CD4-positive, alpha-beta T cell treated with Interferon gamma for 1 hour (primary cell): ENCODE results near the gene NRXN3.

Source experiments
- DNase-seq: peaks from one replicate; pipeline ENCODE4 v3.0.0-alpha.2; 2020

Gene NRXN3

GRCh38 chr14:79822034-79822433, 1651.9 kb downstream of the NRXN3 start:
- DNase-seq: no peak

- no peak for DNase-seq
Observed at GRCh38 chr14:79825046-79825521, 1654.9 kb downstream of the NRXN3 start.

GRCh38 chr14:79826362-79826761, 1656.2 kb downstream of the NRXN3 start:
- DNase-seq: no peak

GRCh38 chr14:79829405-79830166, 1659.4 kb downstream of the NRXN3 start:
- no peak for DNase-seq

GRCh38 chr14:79831195-79831892, 1661.2 kb downstream of the NRXN3 start:
- no peak for DNase-seq

GRCh38 chr14:79833781-79834180, 1663.6 kb downstream of the NRXN3 start:
- DNase-seq: no peak

- DNase-seq: no peak
Observed at GRCh38 chr14:79834868-79835267, 1664.7 kb downstream of the NRXN3 start.

GRCh38 chr14:79836577-79836976, 1666.4 kb downstream of the NRXN3 start:
- no peak for DNase-seq

GRCh38 chr14:79837699-79838098, 1667.5 kb downstream of the NRXN3 start:
- DNase-seq: no peak

- no peak for DNase-seq
Observed at GRCh38 chr14:79840103-79840502, 1669.9 kb downstream of the NRXN3 start.

GRCh38 chr14:79840831-79841230, 1670.7 kb downstream of the NRXN3 start:
- no peak for DNase-seq

GRCh38 chr14:79841433-79841832, 1671.3 kb downstream of the NRXN3 start:
- DNase-seq: no peak

- DNase-seq: no peak
Observed at GRCh38 chr14:79842270-79842669, 1672.1 kb downstream of the NRXN3 start.

GRCh38 chr14:79852950-79853744, 1683.0 kb downstream of the NRXN3 start:
- DNase-seq: no peak

GRCh38 chr14:79855789-79856188, 1685.6 kb downstream of the NRXN3 start:
- DNase-seq: no peak

- DNase-seq: no peak
Observed at GRCh38 chr14:79856381-79856780, 1686.2 kb downstream of the NRXN3 start.

- no peak for DNase-seq
Observed at GRCh38 chr14:79861111-79861510, 1690.9 kb downstream of the NRXN3 start.

GRCh38 chr14:79862045-79862444, 1691.9 kb downstream of the NRXN3 start:
- DNase-seq: no peak

GRCh38 chr14:79871136-79871535, 1701.0 kb downstream of the NRXN3 start:
- no peak for DNase-seq

GRCh38 chr14:79878229-79878628, 1708.1 kb downstream of the NRXN3 start:
- no peak for DNase-seq

GRCh38 chr14:79878785-79879184, 1708.6 kb downstream of the NRXN3 start:
- no peak for DNase-seq

- DNase-seq: no peak
Observed at GRCh38 chr14:79881299-79881698, 1711.1 kb downstream of the NRXN3 start.

- no peak for DNase-seq
Observed at GRCh38 chr14:79890527-79890926, 1720.4 kb downstream of the NRXN3 start.

GRCh38 chr14:79896009-79896408, 1725.8 kb downstream of the NRXN3 start:
- DNase-seq: no peak
